ENCODE results near the gene TMCC2.

TMCC2 gene

DNA sequence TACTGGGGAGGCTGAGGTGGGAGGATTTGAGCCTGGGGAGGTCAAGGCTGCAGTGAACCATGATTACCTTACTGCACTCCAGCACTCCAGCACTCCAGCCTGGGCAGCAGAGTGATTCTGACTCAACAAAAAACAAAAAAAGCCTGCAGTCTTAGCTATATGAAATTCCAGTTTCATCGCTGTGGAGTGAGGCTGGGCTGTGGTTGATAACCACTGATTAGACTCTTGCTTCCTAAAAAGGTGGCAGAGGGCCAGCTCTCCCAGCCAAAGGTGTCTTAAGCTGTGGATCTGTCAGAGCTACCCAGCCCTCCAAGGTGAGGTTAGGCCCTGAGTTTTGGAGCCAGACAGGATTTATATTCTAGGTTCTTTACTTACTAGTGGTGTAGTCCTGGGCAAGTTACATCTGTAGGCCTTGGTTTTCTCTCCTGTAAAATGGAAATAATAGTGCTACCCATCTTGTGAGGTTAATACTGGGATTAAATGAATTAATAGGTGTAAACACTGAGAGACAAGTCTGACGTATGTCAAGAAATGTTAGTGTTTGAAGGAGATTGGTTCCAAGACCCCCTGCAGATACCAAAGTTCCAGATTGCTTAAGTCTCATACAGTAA, 35.9 kb downstream of the TMCC2 start:
- DNase-seq (ENCODE audit: low read depth in 1 of 2, low spot score in 1 of 2): no peak
- peaks cover 12% of the 10 kb centered on the region for H3K27me3 ChIP-seq (ENCODE audit: insufficient read depth, poor library complexity, severe bottlenecking)
- H3K27ac ChIP-seq (replicated peaks): no peak overlapping the region
- H3K4me3 ChIP-seq (replicated peaks; ENCODE audit: insufficient read depth, low read length): no peak overlapping the region
- no peak for TF ChIP-seq POLR2AphosphoS5 (IDR thresholded peaks at IDR 0.05; ENCODE audit: low read depth)

DNA sequence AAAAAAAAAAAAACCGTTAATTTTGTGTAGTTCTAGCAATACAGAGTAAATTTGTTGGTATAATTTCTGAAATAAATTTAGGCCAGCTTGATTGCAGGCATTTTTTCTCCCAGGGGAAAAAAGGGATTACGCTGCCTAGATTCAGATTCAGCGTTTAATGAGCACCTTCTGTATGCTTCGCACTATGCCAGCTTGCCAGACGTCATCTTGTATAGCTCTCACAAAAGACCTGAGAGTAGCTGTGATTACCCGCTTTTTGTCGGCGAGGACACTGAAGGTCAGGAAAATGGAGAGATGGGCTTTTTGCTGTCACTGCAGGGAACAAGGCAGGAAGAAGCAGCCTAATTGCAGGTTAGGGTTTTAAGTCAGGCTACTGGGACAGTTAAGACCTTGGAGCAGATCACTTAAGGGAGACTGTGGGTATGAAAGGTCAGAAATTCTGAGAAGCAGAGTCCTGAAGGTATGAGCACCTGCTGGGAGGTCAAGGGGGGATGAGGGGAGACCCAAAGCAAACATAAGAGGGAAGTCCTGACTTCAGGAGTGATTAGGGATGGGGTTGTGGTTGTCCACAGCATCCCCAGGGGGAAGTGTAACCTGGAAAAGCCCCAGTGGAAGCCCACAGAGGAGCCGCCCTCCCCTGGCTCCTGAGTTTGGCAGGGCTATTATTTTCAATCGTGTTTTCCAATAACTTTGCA, 39.0 kb downstream of the TMCC2 start:
- no peak for DNase-seq (ENCODE audit: low read depth in 1 of 2, low spot score in 1 of 2)
- H3K27me3 ChIP-seq (ENCODE audit: insufficient read depth, poor library complexity, severe bottlenecking): peaks cover 15% of the 10 kb centered on the region
- TF ChIP-seq, protein P1, sequence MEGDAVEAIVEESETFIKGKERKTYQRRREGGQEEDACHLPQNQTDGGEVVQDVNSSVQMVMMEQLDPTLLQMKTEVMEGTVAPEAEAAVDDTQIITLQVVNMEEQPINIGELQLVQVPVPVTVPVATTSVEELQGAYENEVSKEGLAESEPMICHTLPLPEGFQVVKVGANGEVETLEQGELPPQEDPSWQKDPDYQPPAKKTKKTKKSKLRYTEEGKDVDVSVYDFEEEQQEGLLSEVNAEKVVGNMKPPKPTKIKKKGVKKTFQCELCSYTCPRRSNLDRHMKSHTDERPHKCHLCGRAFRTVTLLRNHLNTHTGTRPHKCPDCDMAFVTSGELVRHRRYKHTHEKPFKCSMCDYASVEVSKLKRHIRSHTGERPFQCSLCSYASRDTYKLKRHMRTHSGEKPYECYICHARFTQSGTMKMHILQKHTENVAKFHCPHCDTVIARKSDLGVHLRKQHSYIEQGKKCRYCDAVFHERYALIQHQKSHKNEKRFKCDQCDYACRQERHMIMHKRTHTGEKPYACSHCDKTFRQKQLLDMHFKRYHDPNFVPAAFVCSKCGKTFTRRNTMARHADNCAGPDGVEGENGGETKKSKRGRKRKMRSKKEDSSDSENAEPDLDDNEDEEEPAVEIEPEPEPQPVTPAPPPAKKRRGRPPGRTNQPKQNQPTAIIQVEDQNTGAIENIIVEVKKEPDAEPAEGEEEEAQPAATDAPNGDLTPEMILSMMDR (IDR thresholded peaks at IDR 0.05; ENCODE audit: insufficient read depth, low read length): no peak
- TF ChIP-seq GABPA (IDR thresholded peaks at IDR 0.05; ENCODE audit: low read depth) (no peak), POLR2AphosphoS5 (IDR thresholded peaks at IDR 0.05; ENCODE audit: low read depth) (no peak), SPI1 (IDR thresholded peaks at IDR 0.05; ENCODE audit: borderline replicate concordance, low read depth) (no peak)
- TF ChIP-seq, protein P2, sequence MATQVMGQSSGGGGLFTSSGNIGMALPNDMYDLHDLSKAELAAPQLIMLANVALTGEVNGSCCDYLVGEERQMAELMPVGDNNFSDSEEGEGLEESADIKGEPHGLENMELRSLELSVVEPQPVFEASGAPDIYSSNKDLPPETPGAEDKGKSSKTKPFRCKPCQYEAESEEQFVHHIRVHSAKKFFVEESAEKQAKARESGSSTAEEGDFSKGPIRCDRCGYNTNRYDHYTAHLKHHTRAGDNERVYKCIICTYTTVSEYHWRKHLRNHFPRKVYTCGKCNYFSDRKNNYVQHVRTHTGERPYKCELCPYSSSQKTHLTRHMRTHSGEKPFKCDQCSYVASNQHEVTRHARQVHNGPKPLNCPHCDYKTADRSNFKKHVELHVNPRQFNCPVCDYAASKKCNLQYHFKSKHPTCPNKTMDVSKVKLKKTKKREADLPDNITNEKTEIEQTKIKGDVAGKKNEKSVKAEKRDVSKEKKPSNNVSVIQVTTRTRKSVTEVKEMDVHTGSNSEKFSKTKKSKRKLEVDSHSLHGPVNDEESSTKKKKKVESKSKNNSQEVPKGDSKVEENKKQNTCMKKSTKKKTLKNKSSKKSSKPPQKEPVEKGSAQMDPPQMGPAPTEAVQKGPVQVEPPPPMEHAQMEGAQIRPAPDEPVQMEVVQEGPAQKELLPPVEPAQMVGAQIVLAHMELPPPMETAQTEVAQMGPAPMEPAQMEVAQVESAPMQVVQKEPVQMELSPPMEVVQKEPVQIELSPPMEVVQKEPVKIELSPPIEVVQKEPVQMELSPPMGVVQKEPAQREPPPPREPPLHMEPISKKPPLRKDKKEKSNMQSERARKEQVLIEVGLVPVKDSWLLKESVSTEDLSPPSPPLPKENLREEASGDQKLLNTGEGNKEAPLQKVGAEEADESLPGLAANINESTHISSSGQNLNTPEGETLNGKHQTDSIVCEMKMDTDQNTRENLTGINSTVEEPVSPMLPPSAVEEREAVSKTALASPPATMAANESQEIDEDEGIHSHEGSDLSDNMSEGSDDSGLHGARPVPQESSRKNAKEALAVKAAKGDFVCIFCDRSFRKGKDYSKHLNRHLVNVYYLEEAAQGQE (IDR thresholded peaks at IDR 0.05; ENCODE audit: insufficient replicate concordance, low read depth): no peak
- no peak overlapping the region for H3K27ac ChIP-seq (replicated peaks)
- H3K4me3 ChIP-seq (replicated peaks; ENCODE audit: insufficient read depth, low read length): no peak overlapping the region

DNA sequence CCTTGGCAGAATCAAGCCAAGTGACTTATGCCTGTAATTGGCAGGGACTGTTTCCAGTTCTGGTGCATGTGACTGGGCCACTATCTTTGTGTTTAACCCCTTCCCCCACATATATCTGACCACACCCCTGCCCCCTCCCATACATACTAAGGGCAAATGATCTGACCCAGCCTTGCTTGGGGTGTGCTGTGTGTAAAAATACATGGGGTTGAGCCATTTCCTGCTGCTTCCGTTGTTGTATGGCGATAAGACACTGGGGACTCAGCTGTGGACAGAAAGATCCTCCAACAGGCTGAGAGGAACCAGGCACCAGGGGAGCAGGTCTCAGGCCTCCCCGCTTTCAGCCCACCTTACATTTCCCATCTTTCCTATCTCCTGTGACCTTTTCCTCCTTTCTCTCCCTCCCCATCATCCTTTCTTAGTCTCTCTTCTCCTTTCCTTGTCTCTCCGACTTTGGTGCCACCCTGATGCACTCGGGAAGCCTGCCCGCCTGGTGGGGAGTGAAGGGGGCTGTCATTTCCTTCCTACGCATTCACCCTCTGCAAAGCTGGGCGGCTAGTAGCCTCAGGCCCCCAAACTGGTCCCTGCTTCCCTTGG, 39.7 kb downstream of the TMCC2 start:
- DNase-seq (ENCODE audit: low read depth in 1 of 2, low spot score in 1 of 2): no peak
- Histone ChIP-seq H3K27ac (replicated peaks) (no peak overlapping the region), H3K4me3 (replicated peaks; ENCODE audit: insufficient read depth, low read length) (no peak overlapping the region), H3K27me3 (ENCODE audit: insufficient read depth, poor library complexity, severe bottlenecking) (peaks cover 10% of the 10 kb centered on the region)
- TF ChIP-seq SPI1 (IDR thresholded peaks at IDR 0.05; ENCODE audit: borderline replicate concordance, low read depth) (no peak), GABPA (IDR thresholded peaks at IDR 0.05; ENCODE audit: low read depth) (no peak), POLR2AphosphoS5 (IDR thresholded peaks at IDR 0.05; ENCODE audit: low read depth) (no peak)
- TF ChIP-seq, protein P1 (IDR thresholded peaks at IDR 0.05; ENCODE audit: insufficient read depth, low read length): no peak
- TF ChIP-seq, protein P2 (IDR thresholded peaks at IDR 0.05; ENCODE audit: insufficient replicate concordance, low read depth): no peak

DNA sequence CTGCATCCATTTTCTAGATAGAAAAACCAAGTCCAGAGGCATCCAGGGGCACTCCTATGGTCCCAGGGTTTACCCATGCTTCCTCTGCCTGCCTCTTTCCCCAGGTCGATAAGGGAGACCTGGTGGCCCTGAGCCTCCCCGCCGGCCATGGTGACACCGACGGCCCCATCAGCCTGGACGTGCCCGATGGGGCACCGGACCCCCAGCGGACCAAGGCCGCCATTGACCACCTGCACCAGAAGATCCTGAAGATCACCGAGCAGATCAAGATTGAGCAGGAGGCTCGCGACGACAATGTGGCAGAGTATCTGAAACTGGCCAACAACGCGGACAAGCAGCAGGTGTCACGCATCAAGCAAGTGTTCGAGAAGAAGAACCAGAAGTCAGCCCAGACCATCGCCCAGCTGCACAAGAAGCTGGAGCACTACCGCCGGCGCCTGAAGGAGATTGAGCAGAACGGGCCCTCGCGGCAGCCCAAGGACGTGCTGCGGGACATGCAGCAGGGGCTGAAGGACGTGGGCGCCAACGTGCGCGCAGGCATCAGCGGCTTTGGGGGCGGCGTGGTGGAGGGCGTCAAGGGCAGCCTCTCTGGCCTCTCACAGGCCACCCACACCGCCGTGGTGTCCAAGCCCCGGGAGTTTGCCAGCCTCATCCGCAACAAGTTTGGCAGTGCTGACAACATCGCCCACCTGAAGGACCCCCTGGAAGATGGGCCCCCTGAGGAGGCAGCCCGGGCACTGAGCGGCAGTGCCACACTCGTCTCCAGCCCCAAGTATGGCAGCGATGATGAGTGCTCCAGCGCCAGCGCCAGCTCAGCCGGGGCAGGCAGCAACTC, 41.3 kb downstream of the TMCC2 start:
- Histone ChIP-seq H3K27ac (replicated peaks) (no peak overlapping the region), H3K27me3 (ENCODE audit: insufficient read depth, poor library complexity, severe bottlenecking) (peaks cover 10% of the 10 kb centered on the region), H3K4me3 (replicated peaks; ENCODE audit: insufficient read depth, low read length) (no peak overlapping the region)
- TF ChIP-seq, protein P2 (IDR thresholded peaks at IDR 0.05; ENCODE audit: insufficient replicate concordance, low read depth): no peak
- TF ChIP-seq SPI1 (IDR thresholded peaks at IDR 0.05; ENCODE audit: borderline replicate concordance, low read depth) (no peak), POLR2AphosphoS5 (IDR thresholded peaks at IDR 0.05; ENCODE audit: low read depth) (no peak), GABPA (IDR thresholded peaks at IDR 0.05; ENCODE audit: low read depth) (no peak)
- TF ChIP-seq, protein P1 (IDR thresholded peaks at IDR 0.05; ENCODE audit: insufficient read depth, low read length): no peak
- no peak for DNase-seq (ENCODE audit: low read depth in 1 of 2, low spot score in 1 of 2)

Measured in HL-60 (cell line).